AG04450 (cell line): Measurements from ENCODE around the gene PLSCR3. TPM values are rescaled to one million over a fixed set of nuclear protein-coding genes. Genes with fewer than 3 reads are reported as not detected.

ENCODE experiments used
- CTCF ChIA-PET: fragments of 300-600, 350-600 bp; formaldehyde crosslinking; extraction: SDS; loops from one replicate; lab custom pipeline; 2022; ENCODE audit warnings: antibody characterized with exemption, inconsistent platforms; lab: Charles Lee
- POLR2A ChIA-PET: fragments of 350-600 bp; formaldehyde crosslinking; extraction: SDS; loops from one replicate; lab custom pipeline; 2021; ENCODE audit warnings: antibody characterized with exemption, inconsistent platforms; lab: Yijun Ruan, JAX
- DNase-seq: peaks from one replicate; pipeline ENCODE4 v3.0.0-alpha.2; 2011; ENCODE audit warnings: low read depth, low spot score
- H3K27ac ChIP-seq: one replicate; pipeline ENCODE4 v1.5.1; 2012; ENCODE audit warnings: low read depth, low read length, control low read depth
- H3K27me3 ChIP-seq: one replicate; pipeline ENCODE4 v1.6.0; 2012; ENCODE audit warnings: low read length; ENCODE audit not compliant: control insufficient read depth, insufficient read depth
- H3K4me3 ChIP-seq: 2 replicates; pipeline ENCODE4 v1.5.1; 2011; ENCODE audit warnings: mild to moderate bottlenecking, low read depth, low read length, control low read depth
- H3K9me3 ChIP-seq: 2 replicates; pipeline ENCODE4 v1.5.1; 2012; ENCODE audit warnings: low read length; ENCODE audit not compliant: control insufficient read depth, insufficient read depth
- polyA plus RNA-seq: library from polyadenylated mRNA; depleted of rRNA; stranded (reverse); fragments of >200 nt; gene quantifications from 2 replicates; pipeline ENCODE4 v1.2.3, GENCODE V29; 2011
- TF ChIP-seq, protein P1 (sequence below): IDR thresholded peaks from 2 replicates; pipeline ENCODE4 v1.5.1; 2011; ENCODE audit warnings: low read depth, low read length, control low read depth, inconsistent platforms

PLSCR3 gene
- polyA plus RNA-seq, 1 experiment, result 35.2 TPM

DNA sequence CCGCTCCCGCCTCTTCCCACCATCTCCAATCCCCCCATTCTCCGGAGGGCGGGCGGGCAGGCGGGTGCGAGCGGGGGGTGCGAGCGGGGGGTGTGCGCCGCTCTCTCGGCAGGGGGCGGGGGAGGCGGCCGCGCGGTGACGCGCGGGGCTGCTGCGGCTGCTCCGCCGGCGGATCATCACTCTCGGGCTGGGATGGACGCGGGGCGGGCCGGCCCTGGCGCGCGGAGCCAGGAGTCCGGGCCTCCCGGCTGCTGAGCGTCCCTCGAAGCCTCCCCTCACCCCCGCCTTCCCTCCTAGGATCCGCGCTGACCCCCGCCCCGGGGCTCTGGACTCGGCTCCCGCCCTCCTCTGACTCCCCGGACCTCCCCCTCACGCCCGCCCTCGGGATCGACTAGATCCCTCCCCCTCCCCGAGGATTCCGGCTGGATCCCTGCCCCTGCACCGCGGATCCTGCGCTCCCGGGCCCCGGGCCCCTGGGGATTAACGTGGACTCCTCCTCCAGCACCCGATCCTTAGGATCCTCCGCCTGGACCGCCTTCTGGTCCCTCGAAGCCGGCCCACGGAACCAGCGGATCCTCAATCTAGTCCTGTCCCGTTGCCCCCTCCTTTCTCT, 10.5 kb upstream of the PLSCR3 start:
- TF ChIP-seq, protein P1, sequence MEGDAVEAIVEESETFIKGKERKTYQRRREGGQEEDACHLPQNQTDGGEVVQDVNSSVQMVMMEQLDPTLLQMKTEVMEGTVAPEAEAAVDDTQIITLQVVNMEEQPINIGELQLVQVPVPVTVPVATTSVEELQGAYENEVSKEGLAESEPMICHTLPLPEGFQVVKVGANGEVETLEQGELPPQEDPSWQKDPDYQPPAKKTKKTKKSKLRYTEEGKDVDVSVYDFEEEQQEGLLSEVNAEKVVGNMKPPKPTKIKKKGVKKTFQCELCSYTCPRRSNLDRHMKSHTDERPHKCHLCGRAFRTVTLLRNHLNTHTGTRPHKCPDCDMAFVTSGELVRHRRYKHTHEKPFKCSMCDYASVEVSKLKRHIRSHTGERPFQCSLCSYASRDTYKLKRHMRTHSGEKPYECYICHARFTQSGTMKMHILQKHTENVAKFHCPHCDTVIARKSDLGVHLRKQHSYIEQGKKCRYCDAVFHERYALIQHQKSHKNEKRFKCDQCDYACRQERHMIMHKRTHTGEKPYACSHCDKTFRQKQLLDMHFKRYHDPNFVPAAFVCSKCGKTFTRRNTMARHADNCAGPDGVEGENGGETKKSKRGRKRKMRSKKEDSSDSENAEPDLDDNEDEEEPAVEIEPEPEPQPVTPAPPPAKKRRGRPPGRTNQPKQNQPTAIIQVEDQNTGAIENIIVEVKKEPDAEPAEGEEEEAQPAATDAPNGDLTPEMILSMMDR, result no peak
- Histone ChIP-seq H3K9me3 (no peaks in the 10 kb centered on the region), H3K4me3 (peak overlapping the region; percentile 86), H3K27me3 (no peaks in the 10 kb centered on the region), H3K27ac (peak overlapping the region; percentile 52)
- CTCF ChIA-PET, result interaction anchor here (0.8 to 1.1 kb wide), 2 partner anchors 52 to 156 kb away, joined by 3 to 9 read pairs; partner anchors contain the start of genes KCTD11 and SENP3
- no peak for DNase-seq
- POLR2A ChIA-PET, result interaction anchor here (0.6 to 1.8 kb wide), 17 partner anchors 16 to 805 kb away, joined by 3 to 20 read pairs (median 4); partner anchors contain the start of genes AURKB, CD68, DVL2 and NEURL4

DNA sequence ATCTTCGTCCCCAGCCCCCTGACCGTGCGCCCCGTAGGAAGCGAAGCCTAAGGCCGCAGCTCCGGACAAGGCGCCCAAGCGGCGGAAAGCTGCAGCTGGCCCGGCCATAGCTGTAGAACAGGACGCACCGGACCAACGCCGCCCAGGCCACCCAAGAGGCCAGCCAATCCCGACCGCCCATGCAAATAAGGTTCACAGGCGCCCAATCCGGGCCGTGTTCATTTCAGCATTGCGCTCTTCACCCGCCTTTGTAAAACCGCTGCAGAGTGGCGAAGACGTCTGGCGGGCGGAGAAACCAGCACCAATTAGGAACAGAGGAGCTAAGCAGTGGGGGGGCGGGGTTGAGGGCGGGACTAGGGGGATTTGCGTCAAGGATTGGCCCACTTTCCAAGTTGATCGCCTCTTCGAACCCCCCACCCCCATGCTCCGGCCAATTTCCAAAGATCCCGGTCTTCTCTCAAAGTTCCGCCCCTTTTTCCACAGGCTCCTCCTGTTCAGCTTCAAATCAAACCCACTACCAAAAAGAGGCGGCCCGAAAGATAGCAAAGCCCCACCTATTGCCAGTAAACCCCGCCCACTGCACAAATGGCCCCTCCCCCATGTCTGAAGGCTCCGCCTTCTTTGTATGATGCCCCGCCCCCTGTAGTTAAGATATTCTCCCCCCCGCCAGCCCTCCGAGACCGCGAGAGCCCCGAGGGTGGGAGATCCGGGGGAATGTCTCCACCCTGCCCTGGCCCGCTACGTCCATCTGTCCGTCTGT, 9.8 kb upstream of the PLSCR3 start, which contains the start of gene TMEM256:
Gene TMEM256 (minus strand): TSS at position 121 of the 760 bp plus-strand sequence. CDS start 13 bp downstream, at position 108.
- ChIA-PET POLR2A (interaction anchor here (0.6 to 1.9 kb wide), 26 partner anchors 9 to 806 kb away, joined by 3 to 20 read pairs (median 4); partner anchors contain the start of genes AURKB, CD68, DVL2 and NEURL4), CTCF (interaction anchor here (0.5 to 2.4 kb wide), 13 partner anchors 9 to 706 kb away, joined by 3 to 9 read pairs (median 3); partner anchors contain the start of genes KCTD11, PLSCR3 and SENP3)
- Histone ChIP-seq H3K27me3 (no peaks in the 10 kb centered on the region), H3K9me3 (no peaks in the 10 kb centered on the region), H3K27ac (peak within 1 kb of the TSS; percentile 61), H3K4me3 (peak within 1 kb of the TSS; percentile 87)
- TF ChIP-seq, protein P1, result 0 out of 2 replicates have a peak, but pooled peaks have one; percentile 1
- peak; percentile 99 for DNase-seq

DNA sequence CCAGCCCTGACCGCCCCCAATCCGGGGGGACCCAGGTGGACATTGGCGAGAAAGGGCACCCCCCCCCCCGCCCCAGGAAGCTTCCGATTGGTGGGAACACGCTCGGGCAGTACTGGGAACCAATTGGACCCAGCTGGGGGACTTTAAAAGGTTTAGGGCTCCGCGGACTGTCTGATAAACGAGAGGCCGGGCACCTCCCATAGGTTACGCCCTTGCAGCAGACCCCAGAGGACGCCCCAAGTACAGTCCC, 9.3 kb upstream of the PLSCR3 start:
- TF ChIP-seq, protein P1, result no peak
- Histone ChIP-seq H3K4me3 (peak overlapping the region; percentile 87), H3K27me3 (no peaks in the 10 kb centered on the region), H3K27ac (peak overlapping the region; percentile 61), H3K9me3 (no peaks in the 10 kb centered on the region)
- CTCF ChIA-PET, result interaction anchor here (0.5 to 2.4 kb wide), 11 partner anchors 9 to 706 kb away, joined by 3 to 9 read pairs (median 3); partner anchors contain the start of genes PLSCR3 and SENP3
- POLR2A ChIA-PET, result interaction anchor here (0.6 to 1.9 kb wide), 24 partner anchors 9 to 507 kb away, joined by 3 to 20 read pairs (median 4); partner anchors contain the start of genes DVL2, NEURL4, PLSCR3 and POLR2A
- DNase-seq, result peak; percentile 39

DNA sequence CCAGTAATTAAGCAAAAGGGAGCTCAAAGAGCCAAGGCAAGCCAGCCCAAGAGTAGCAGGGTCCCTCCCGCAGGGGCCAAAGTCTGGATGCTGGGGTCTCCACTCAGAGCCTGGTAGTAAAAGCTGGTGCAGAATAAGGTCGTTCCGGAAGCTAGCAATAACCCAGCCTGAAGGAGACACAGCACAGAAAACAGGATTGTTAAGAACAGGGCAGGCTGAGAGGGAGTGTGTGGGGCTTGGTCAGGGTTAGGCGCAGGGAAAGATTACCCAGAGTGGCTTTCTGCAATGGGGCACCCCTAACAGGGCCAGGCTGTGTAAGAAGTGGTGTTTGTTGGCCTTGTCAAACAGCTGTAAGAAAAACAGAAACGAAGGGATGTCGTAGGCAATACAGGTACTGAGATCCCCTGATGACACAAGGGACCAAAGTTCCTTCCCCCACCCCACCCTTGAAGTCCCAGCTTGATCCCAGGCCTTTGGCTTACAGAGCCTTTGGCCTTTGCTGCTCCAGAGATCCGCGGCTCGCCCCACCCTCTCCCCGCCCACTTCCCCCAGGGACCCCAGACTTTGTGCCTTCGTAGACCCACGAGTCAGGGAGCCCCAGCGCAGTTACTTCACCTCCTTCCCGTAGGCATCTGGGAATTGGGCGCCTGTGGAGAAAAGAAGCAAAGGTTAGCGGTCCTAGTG, 8.9 kb upstream of the PLSCR3 start:
- ChIA-PET POLR2A (interaction anchor here (0.6 to 1.9 kb wide), 12 partner anchors 8 to 507 kb away, joined by 3 to 20 read pairs (median 4); partner anchors contain the start of genes PLSCR3, POLR2A and SPEM2), CTCF (interaction anchor here (0.6 to 2.4 kb wide), 7 partner anchors 8 to 158 kb away, joined by 3 to 9 read pairs (median 3); partner anchors contain the start of gene SENP3)
- Histone ChIP-seq H3K27ac (peak overlapping the region; percentile 61), H3K4me3 (peak overlapping the region; percentile 87), H3K9me3 (no peaks in the 10 kb centered on the region), H3K27me3 (no peaks in the 10 kb centered on the region)
- TF ChIP-seq, protein P1, result no peak
- DNase-seq, result no peak
